HepG2 (cell line): ENCODE results near the gene ANLN. TPM values are rescaled to one million over a fixed set of nuclear protein-coding genes. Genes with fewer than 3 reads are reported as not detected.

ENCODE experiments used
- ATAC-seq: fragments of 200-7000 bp; cut with Tn5 transposase; 3 replicates; pipeline ENCODE4 v1.9.1; 2020; ENCODE audit warnings: mild to moderate bottlenecking, moderate library complexity
- BruUV-seq: library from RNA; stranded (reverse); fragments of 400-500 nt; replicated peaks from 2 replicates; lab custom pipeline; 2021; lab: Mats Ljungman, UMichigan
- CTCF ChIA-PET: fragments of 300-600 bp; formaldehyde crosslinking; extraction: SDS; loops from one replicate; lab custom pipeline; 2021; ENCODE audit warnings: low total read pairs, inconsistent platforms, low intra/inter-chr PET ratio; lab: Yijun Ruan, JAX
- POLR2A ChIA-PET: fragments of 350-600 bp; sonication (Branson Sonifier 250); formaldehyde crosslinking; loops from one replicate; lab custom pipeline; 2020; ENCODE audit warnings: antibody characterized with exemption, inconsistent platforms; lab: Yijun Ruan, JAX
- DNase-seq: peaks from one replicate; pipeline ENCODE4 v3.0.0-alpha.2; 2015; ENCODE audit warnings: low spot score
- FAIRE-seq: peaks from 3 replicates; lab custom pipeline; 2011; peaks lifted over from hg19 to GRCh38; lab: Jason Lieb, UNC
- H2AFZ ChIP-seq: one replicate; pipeline ENCODE4 v1.6.1; 2011; ENCODE audit warnings: low read length, inconsistent platforms
- H3K27ac ChIP-seq: fragments of 300-600 bp; 3 replicates; pipeline ENCODE4 v1.8.0; 2011; ENCODE audit warnings: mixed run types, mild to moderate bottlenecking, mixed read lengths, low read length, inconsistent platforms; ENCODE audit not compliant: insufficient read depth; ENCODE audit errors: extremely low read length
- H3K27me3 ChIP-seq, 2 experiments: fragments of 200-600 bp in 1 of 2; 2 replicates in 1 of 2; 3 replicates in 1 of 2; pipeline versions ENCODE4 v1.6.0 to v1.8.0; 2011; ENCODE audit warnings: low read length in 2 of 2, mild to moderate bottlenecking in 2 of 2, moderate library complexity in 2 of 2, inconsistent platforms in 1 of 2; ENCODE audit not compliant: insufficient read depth in 2 of 2, control insufficient read depth in 1 of 2
- H3K36me3 ChIP-seq, 2 experiments: fragments of 200-600 bp in 1 of 2; replicated peaks in 1 of 2; 2 replicates in 1 of 2; 3 replicates in 1 of 2; pipeline versions ENCODE4 v1.5.1 to v1.8.0; 2011; ENCODE audit warnings: low read length in 2 of 2, inconsistent platforms in 1 of 2; ENCODE audit not compliant: insufficient read depth in 2 of 2, control insufficient read depth in 1 of 2
- H3K4me1 ChIP-seq: 2 replicates; pipeline ENCODE4 v1.5.1; 2012; ENCODE audit warnings: low read length, inconsistent platforms; ENCODE audit not compliant: insufficient read depth
- H3K4me2 ChIP-seq: 2 replicates; pipeline ENCODE4 v1.6.0; 2011; ENCODE audit warnings: low read depth, low read length, inconsistent platforms
- H3K4me3 ChIP-seq, 3 experiments: fragments of 200-600 bp in 1 of 3; sonication (generic), shearing (Covaris generic) in 1 of 3; replicated peaks in 1 of 3; 2 replicates each; pipeline ENCODE4 v1.5.1; 2011 to 2016; ENCODE audit warnings: low read length in 3 of 3, inconsistent platforms in 2 of 3, low read depth in 2 of 3, mild to moderate bottlenecking in 2 of 3, control low read depth in 1 of 3, mixed read lengths in 1 of 3; ENCODE audit not compliant: insufficient read depth in 1 of 3
- H3K79me2 ChIP-seq: one replicate; pipeline ENCODE4 v1.6.1; 2011; ENCODE audit warnings: low read length, inconsistent platforms; ENCODE audit not compliant: insufficient read depth
- H3K9ac ChIP-seq: 2 replicates; pipeline ENCODE4 v1.6.0; 2011; ENCODE audit warnings: mild to moderate bottlenecking, low read depth, low read length, inconsistent platforms; ENCODE audit not compliant: insufficient read depth
- H3K9me3 ChIP-seq: 2 replicates; pipeline ENCODE4 v1.5.1; 2012; ENCODE audit warnings: mild to moderate bottlenecking, low read length
- H4K20me1 ChIP-seq: 2 replicates; pipeline ENCODE4 v1.6.0; 2011; ENCODE audit warnings: inconsistent platforms, mild to moderate bottlenecking, low read length, moderate library complexity; ENCODE audit not compliant: insufficient read depth
- FLYWCH1 ChIP-seq: sonication (generic); formaldehyde crosslinking; IDR thresholded peaks from 2 replicates; pipeline ENCODE4 v1.8.1; 2023; ENCODE audit warnings: mild to moderate bottlenecking, missing genetic modification reagents
- LRRFIP1 ChIP-seq: sonication (generic); formaldehyde crosslinking; conservative IDR thresholded peaks from 2 replicates; pipeline ENCODE4 v1.4.0; 2020; ENCODE audit warnings: missing genetic modification reagents
- MAFF ChIP-seq: IDR thresholded peaks from 2 replicates; pipeline ENCODE4 v1.6.1; 2011; ENCODE audit warnings: low read depth, low read length, improper control_type of control experiment
- MAFK ChIP-seq, 2 experiments: IDR thresholded peaks in 1 of 2; conservative IDR thresholded peaks in 1 of 2; 2 replicates each; pipeline ENCODE4 v1.6.1; 2011; ENCODE audit warnings: improper control_type of control experiment in 2 of 2, low read length in 2 of 2
- NPAS2 ChIP-seq: sonication (generic); formaldehyde crosslinking; IDR thresholded peaks from 2 replicates; pipeline ENCODE4 v1.8.0; 2022; ENCODE audit warnings: mild to moderate bottlenecking, missing genetic modification reagents, borderline replicate concordance
- PLRG1 ChIP-seq: fragments of 450-650 bp; conservative IDR thresholded peaks from 2 replicates; pipeline ENCODE4 v1.6.1; 2016
- SP1 ChIP-seq, 2 experiments: fragments of 450-650 bp in 1 of 2; sonication (generic) in 1 of 2; formaldehyde crosslinking in 1 of 2; IDR thresholded peaks; 2 replicates each; pipeline versions ENCODE4 v1.4.0 to v1.6.1; 2016 to 2020; ENCODE audit warnings: missing genetic modification reagents in 1 of 2
- TFDP2 ChIP-seq: sonication (generic); formaldehyde crosslinking; IDR thresholded peaks from 2 replicates; pipeline ENCODE4 v1.4.0; 2020; ENCODE audit warnings: missing genetic modification reagents
- THAP11 ChIP-seq: IDR thresholded peaks from 2 replicates; pipeline ENCODE4 v1.6.1; 2016; ENCODE audit warnings: missing biosample characterization, missing genetic modification reagents
- ZBTB43 ChIP-seq: sonication (generic); formaldehyde crosslinking; conservative IDR thresholded peaks from 2 replicates; pipeline ENCODE4 v1.4.0; 2020; ENCODE audit warnings: missing genetic modification reagents
- ZBTB8A ChIP-seq: sonication (generic); formaldehyde crosslinking; IDR thresholded peaks from 2 replicates; pipeline ENCODE4 v1.4.0; 2020; ENCODE audit warnings: mild to moderate bottlenecking, low read depth, missing genetic modification reagents, borderline replicate concordance
- ZFP62 ChIP-seq: sonication (generic); formaldehyde crosslinking; IDR thresholded peaks from 2 replicates; pipeline ENCODE4 v1.4.0; 2020; ENCODE audit warnings: missing genetic modification reagents
- ZNF563 ChIP-seq: sonication (generic); formaldehyde crosslinking; IDR thresholded peaks from 2 replicates; pipeline ENCODE4 v1.8.0; 2022; ENCODE audit warnings: mild to moderate bottlenecking, moderate library complexity, missing genetic modification reagents
- ZNF580 ChIP-seq: IDR thresholded peaks from 2 replicates; pipeline ENCODE4 v1.6.1; 2016; ENCODE audit warnings: low read depth, borderline replicate concordance
- whole genome bisulfite sequencing: methylation state at CpG from one replicate; pipeline ENCODE4 v1.1.6; 2017; ENCODE audit warnings: low lambda C conversion rate; 5-methylcytosine and 5-hydroxymethylcytosine counted together
- in situ Hi-C: cut with HindIII; loops from 2 replicates; pipeline ENCODE4 v1.10.0; 2017; ENCODE audit warnings: low pct_unique_long_range_greater_than_20kb; ENCODE audit not compliant: extremely low pct_ligation_motif_present
- intact Hi-C: fragments of 100-400 bp; cut with micrococcal nuclease; formaldehyde crosslinking; loops from one replicate; pipeline ENCODE4 v1.10.0; 2022; ENCODE audit not compliant: unreplicated experiment
- polyA plus RNA-seq, 8 experiments: library from polyadenylated mRNA; depleted of rRNA in 3 of 8; stranded (reverse) in 7 of 8; unstranded in 1 of 8; fragments of >200 nt; fragmentation: Illumina TruSeq in 4 of 8; extraction: Trizol in 4 of 8; gene quantifications; 2 replicates each; pipeline versions ENCODE4 v1.2.1 to v1.2.3, GENCODE V29; 2011 to 2016; ENCODE audit warnings: low read depth in 4 of 8, missing spikeins in 1 of 8, mixed read lengths in 1 of 8; ENCODE audit not compliant: insufficient read depth in 1 of 8
- total RNA-seq, 5 experiments: library from RNA; depleted of rRNA; stranded (reverse); fragments of >200 nt; fragmentation: Illumina TruSeq; extraction: Trizol; gene quantifications; 2 replicates each; pipeline ENCODE4 v1.2.3, GENCODE V29; 2016; ENCODE audit warnings: low read depth in 1 of 5

Gene ANLN
- total and polyA plus RNA-seq, 2 of the 13 experiments (the other 11 are each of a cell fraction or from before 2014, with no cell fraction given) = 20.0 to 72.0 TPM

- Histone ChIP-seq H3K27me3 (no peaks in the 10 kb centered on the region), H3K27ac (no peak overlapping the region), H3K4me1 (no peaks in the 10 kb centered on the region), H3K9me3 (no peaks in the 10 kb centered on the region), H3K4me2 (no peak overlapping the region), H3K79me2 (no peaks in the 10 kb centered on the region), H2AFZ (no peak overlapping the region), H3K4me3 (no peak overlapping the region), H4K20me1 (no peaks in the 10 kb centered on the region), H3K36me3 (peaks cover 20 to 66% of the 10 kb centered on the region in 2 experiments), H3K9ac (no peak overlapping the region)
- ChIA-PET CTCF (no interaction called here), POLR2A (no interaction called here)
- no peak for FAIRE-seq
- no TSS peak for BruUV-seq
- WGBS = 96% methylated on average over 3 of the region's 3 CpGs
- no peak for ATAC-seq
- TF ChIP-seq MAFK (conservative IDR thresholded peaks at IDR 0.05 in 1 of 2, IDR thresholded peaks at IDR 0.05 in 1 of 2; ENCODE audit: low read length in 2 of 2) (peak; percentile 11 to 71; a peak in 2 of 4 replicates), MAFF (peak; percentile 50; the same call in 1 of the 2 replicates), SP1 (IDR thresholded peaks at IDR 0.05) (no peak), SP1 (CRISPR knock-in tag; IDR thresholded peaks at IDR 0.05) (no peak)
- intact Hi-C loops = no loop called here
- in situ Hi-C loops = no loop called here
- no peak for DNase-seq
Observed at GRCh38 chr7:36420307-36420706, 30.6 kb downstream of the ANLN start.

GRCh38 chr7:36422072-36422471 is 32.4 kb downstream of the ANLN start:
- no peaks in the 10 kb centered on the region for H3K27me3 ChIP-seq
- POLR2A ChIA-PET = no interaction called here
- in situ Hi-C loops (no loop called here), intact Hi-C loops (no loop called here)
- H3K9me3 ChIP-seq = no peaks in the 10 kb centered on the region
- 97% methylated on average over 3 of the region's 3 CpGs for WGBS
- BruUV-seq = no TSS peak
- ATAC-seq (no peak), FAIRE-seq (no peak), DNase-seq (no peak)
- H3K27ac ChIP-seq = no peak overlapping the region
- H3K4me1 ChIP-seq = no peaks in the 10 kb centered on the region
- no peaks in the 10 kb centered on the region for H3K79me2 ChIP-seq
- no peak overlapping the region for H3K4me3 ChIP-seq
- no peak overlapping the region for H2AFZ ChIP-seq
- no peak overlapping the region for H3K9ac ChIP-seq
- peaks cover 19 to 69% of the 10 kb centered on the region in 2 experiments for H3K36me3 ChIP-seq
- H4K20me1 ChIP-seq = no peaks in the 10 kb centered on the region
- no peak overlapping the region for H3K4me2 ChIP-seq
- CTCF ChIA-PET = no interaction called here
- TF ChIP-seq ZBTB43 = no peak
- TF ChIP-seq ZNF580 (CRISPR knock-in tag) = no peak
- no peak for TF ChIP-seq FLYWCH1 (CRISPR knock-in tag)
- TF ChIP-seq TFDP2 (CRISPR knock-in tag) = no peak
- TF ChIP-seq LRRFIP1 (CRISPR knock-in tag) = no peak
- TF ChIP-seq ZFP62 (CRISPR knock-in tag) = no peak
- TF ChIP-seq ZBTB8A (CRISPR knock-in tag) = no peak
- no peak for TF ChIP-seq THAP11
- TF ChIP-seq NPAS2 (CRISPR knock-in tag) = no peak
- TF ChIP-seq ZNF563 (CRISPR knock-in tag) = no peak
- no peak for TF ChIP-seq PLRG1
